Daoy (cell line): ENCODE measurements around the gene NIM1K. TPM values are rescaled to one million over a fixed set of nuclear protein-coding genes. Genes with fewer than 3 reads are reported as not detected.
"Not testable (repeated sequence)": the region's sequence is repeated elsewhere in the genome, so short reads cannot be mapped to it uniquely, and the experiment has no call there.

Source experiments
- DNase-seq: peaks from one replicate; pipeline ENCODE4 v3.0.0-alpha.2; 2015; ENCODE audit warnings: low read depth
- total RNA-seq: library from RNA; depleted of rRNA; stranded (reverse); fragments of >200 nt; shearing (Covaris generic); gene quantifications from 2 replicates; pipeline ENCODE4 v1.2.3, GENCODE V29; 2014

NIM1K gene
- total RNA-seq, 1 experiment from 2014 or later: not detected

- DNase-seq: no peak
Observed at GRCh38 chr5:43230707-43231106, 38.7 kb downstream of the NIM1K start.

- DNase-seq: no peak
Observed at GRCh38 chr5:43231977-43232376, 40.0 kb downstream of the NIM1K start.

- no peak for DNase-seq
Observed at GRCh38 chr5:43232943-43233833, 41.2 kb downstream of the NIM1K start.

GRCh38 chr5:43233946-43234345, 41.9 kb downstream of the NIM1K start:
- DNase-seq: no peak

- DNase-seq: no peak
Observed at GRCh38 chr5:43236653-43237355, 44.8 kb downstream of the NIM1K start.

GRCh38 chr5:43242196-43242595, 50.2 kb downstream of the NIM1K start:
- no peak for DNase-seq

- DNase-seq: no peak
Observed at GRCh38 chr5:43243270-43243669, 51.2 kb downstream of the NIM1K start.

GRCh38 chr5:43244823-43245565, 53.0 kb downstream of the NIM1K start:
- no peak for DNase-seq

- no peak for DNase-seq
Observed at GRCh38 chr5:43245724-43246385, 53.8 kb downstream of the NIM1K start.

GRCh38 chr5:43251754-43252153, 59.7 kb downstream of the NIM1K start:
- no peak for DNase-seq

- DNase-seq: no peak
Observed at GRCh38 chr5:43255704-43256103, 63.7 kb downstream of the NIM1K start.

- no peak for DNase-seq
Observed at GRCh38 chr5:43256261-43256966, 64.4 kb downstream of the NIM1K start.

GRCh38 chr5:43258116-43258515, 66.1 kb downstream of the NIM1K start:
- DNase-seq: no peak

- not testable (repeated sequence) for DNase-seq
Observed at GRCh38 chr5:43262269-43262668, 70.2 kb downstream of the NIM1K start.

- DNase-seq: no peak
Observed at GRCh38 chr5:43268188-43268820, 76.3 kb downstream of the NIM1K start.

GRCh38 chr5:43270645-43271044, 78.6 kb downstream of the NIM1K start:
- no peak for DNase-seq

GRCh38 chr5:43273552-43273951, 81.5 kb downstream of the NIM1K start:
- no peak for DNase-seq

GRCh38 chr5:43274435-43275114, 82.5 kb downstream of the NIM1K start:
- no peak for DNase-seq

GRCh38 chr5:43275391-43275790, 83.4 kb downstream of the NIM1K start:
- DNase-seq: no peak
